Neutrophil (primary cell): Measurements from ENCODE around the gene MPZL2.

Experiments used
- H3K27ac ChIP-seq: fragments of 200-600 bp; sonication (generic); 2 replicates; pipeline ENCODE4 v1.5.1; 2016; ENCODE audit warnings: mild to moderate bottlenecking, moderate library complexity
- H3K27me3 ChIP-seq: fragments of 200-600 bp; sonication (generic); 2 replicates; pipeline ENCODE4 v1.6.0; 2016; ENCODE audit warnings: mild to moderate bottlenecking
- H3K36me3 ChIP-seq: fragments of 200-600 bp; sonication (generic); 2 replicates; pipeline ENCODE4 v1.5.1; 2017
- H3K4me1 ChIP-seq, 2 experiments: fragments of 200-600 bp in 1 of 2; sonication (generic) in 1 of 2; 1 replicate in 1 of 2; 2 replicates in 1 of 2; pipeline versions ENCODE4 v1.5.1 to v1.6.1; 2013 to 2016; ENCODE audit warnings: low read depth in 1 of 2, low read length in 1 of 2, mild to moderate bottlenecking in 1 of 2, moderate library complexity in 1 of 2; ENCODE audit not compliant: control insufficient read depth in 1 of 2, insufficient read depth in 1 of 2
- H3K4me3 ChIP-seq, 2 experiments: fragments of 200-600 bp in 1 of 2; sonication (generic) in 1 of 2; 1 replicate in 1 of 2; 2 replicates in 1 of 2; pipeline ENCODE4 v1.5.1; 2013 to 2016; ENCODE audit warnings: low read depth in 1 of 2, low read length in 1 of 2, mild to moderate bottlenecking in 1 of 2, moderate library complexity in 1 of 2
- H3K9me3 ChIP-seq: fragments of 200-600 bp; sonication (generic); 2 replicates; pipeline ENCODE4 v1.5.1; 2016
- TF ChIP-seq, protein P1 (sequence below): fragments of 200-600 bp; sonication (generic); IDR thresholded peaks from 2 replicates; pipeline ENCODE4 v1.5.1; 2016; ENCODE audit warnings: antibody characterized with exemption

Gene MPZL2

DNA sequence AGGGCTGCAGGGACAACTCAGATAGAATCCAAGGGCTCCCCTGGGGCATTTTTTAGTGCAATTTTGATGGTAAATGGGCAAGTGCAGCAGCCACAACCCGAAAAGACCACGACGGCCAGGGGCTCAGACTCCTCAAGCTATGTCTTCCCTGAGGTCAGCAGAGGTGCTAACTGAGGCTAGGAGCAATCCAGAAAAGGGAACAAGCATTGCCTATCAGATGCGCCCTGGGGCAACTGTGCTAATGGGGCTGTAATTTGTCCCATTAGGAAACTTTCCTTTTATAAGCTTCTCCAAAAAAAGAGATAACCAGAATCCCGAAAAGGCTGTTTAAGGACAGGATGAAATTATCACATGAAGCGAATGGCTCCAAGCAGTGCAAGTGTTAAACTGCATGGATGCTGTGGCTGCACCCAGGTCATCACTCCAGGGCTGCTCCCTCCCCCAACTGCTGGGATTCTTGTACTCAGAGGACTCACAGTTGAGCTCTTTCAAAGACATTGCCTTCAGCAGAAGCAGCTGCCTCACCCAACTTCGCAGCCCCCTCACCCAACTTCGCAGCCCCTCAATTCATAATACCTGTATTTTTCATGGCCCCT, 37.6 kb upstream of the MPZL2 start:
- Histone ChIP-seq H3K4me1 (no peaks in the 10 kb centered on the region), H3K27me3 (no peaks in the 10 kb centered on the region), H3K27ac (no peak overlapping the region), H3K36me3 (no peaks in the 10 kb centered on the region), H3K9me3 (no peaks in the 10 kb centered on the region), H3K4me3 (no peak overlapping the region)
- TF ChIP-seq, protein P1, sequence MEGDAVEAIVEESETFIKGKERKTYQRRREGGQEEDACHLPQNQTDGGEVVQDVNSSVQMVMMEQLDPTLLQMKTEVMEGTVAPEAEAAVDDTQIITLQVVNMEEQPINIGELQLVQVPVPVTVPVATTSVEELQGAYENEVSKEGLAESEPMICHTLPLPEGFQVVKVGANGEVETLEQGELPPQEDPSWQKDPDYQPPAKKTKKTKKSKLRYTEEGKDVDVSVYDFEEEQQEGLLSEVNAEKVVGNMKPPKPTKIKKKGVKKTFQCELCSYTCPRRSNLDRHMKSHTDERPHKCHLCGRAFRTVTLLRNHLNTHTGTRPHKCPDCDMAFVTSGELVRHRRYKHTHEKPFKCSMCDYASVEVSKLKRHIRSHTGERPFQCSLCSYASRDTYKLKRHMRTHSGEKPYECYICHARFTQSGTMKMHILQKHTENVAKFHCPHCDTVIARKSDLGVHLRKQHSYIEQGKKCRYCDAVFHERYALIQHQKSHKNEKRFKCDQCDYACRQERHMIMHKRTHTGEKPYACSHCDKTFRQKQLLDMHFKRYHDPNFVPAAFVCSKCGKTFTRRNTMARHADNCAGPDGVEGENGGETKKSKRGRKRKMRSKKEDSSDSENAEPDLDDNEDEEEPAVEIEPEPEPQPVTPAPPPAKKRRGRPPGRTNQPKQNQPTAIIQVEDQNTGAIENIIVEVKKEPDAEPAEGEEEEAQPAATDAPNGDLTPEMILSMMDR, result no peak

DNA sequence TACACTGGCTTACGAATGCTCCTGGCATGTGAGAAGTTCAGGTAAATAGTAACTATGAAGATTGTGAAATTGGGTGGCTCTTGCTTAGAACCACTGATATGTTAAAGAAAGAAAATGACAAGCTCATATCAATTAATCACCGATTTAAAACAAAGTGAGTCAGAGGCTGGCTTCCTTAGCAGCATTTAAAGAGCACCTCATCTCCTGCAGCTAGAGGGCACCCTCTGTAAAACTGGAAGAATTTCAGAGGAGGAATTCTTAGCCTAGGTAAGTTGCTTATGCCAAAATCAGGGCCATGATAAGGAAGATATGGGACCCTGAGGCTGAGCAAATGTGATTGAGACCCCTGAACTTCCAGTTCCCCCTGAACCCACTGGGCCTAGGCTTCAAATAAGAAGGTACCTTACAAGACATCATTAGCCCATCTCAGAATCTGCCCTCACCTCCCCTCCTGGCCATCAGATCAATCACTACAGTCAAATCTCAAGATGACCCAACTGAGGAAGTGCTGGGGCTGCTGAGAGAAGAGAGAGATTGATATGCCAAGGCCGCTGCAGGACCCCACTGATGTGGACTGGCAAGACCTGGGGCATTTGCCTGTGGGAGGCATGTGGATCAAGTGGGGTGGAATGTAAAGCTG, 31.8 kb upstream of the MPZL2 start:
- Histone ChIP-seq H3K27ac (no peak overlapping the region), H3K27me3 (peaks cover 6% of the 10 kb centered on the region)

DNA sequence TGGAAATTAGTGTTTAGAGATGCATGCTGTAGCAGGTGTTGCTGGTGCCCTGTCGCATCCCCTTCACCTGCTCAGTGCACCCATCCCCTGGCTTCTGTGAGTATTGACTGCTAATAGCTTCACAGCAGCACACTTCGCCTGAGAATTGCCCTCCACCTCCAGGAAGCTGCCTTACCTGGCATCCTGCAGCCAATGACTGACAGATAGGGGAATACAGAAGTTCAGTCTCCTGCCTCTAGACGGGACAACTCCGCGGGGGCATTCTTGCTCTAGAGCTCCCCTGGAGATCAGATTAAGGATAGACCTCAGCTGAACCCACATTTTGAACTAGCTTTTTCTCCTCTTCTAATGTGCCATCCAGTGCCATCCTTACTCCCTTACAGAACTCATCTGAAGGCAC, 31.1 kb upstream of the MPZL2 start:
- H3K27ac ChIP-seq, result no peak overlapping the region
- no peak overlapping the region for H3K4me3 ChIP-seq
- H3K9me3 ChIP-seq, result no peaks in the 10 kb centered on the region
- TF ChIP-seq, protein P1, result no peak
- H3K4me1 ChIP-seq, result peaks cover 15 to 18% of the 10 kb centered on the region in 2 experiments
- H3K27me3 ChIP-seq, result peaks cover 6% of the 10 kb centered on the region
- H3K36me3 ChIP-seq, result no peaks in the 10 kb centered on the region

More for the DNA sequence above, 31.8 kb upstream of the MPZL2 start:
- TF ChIP-seq, protein P1, result no peak
- Histone ChIP-seq H3K4me3 (no peak overlapping the region), H3K4me1 (peaks cover 14 to 15% of the 10 kb centered on the region in 2 experiments), H3K9me3 (no peaks in the 10 kb centered on the region), H3K36me3 (no peaks in the 10 kb centered on the region)

DNA sequence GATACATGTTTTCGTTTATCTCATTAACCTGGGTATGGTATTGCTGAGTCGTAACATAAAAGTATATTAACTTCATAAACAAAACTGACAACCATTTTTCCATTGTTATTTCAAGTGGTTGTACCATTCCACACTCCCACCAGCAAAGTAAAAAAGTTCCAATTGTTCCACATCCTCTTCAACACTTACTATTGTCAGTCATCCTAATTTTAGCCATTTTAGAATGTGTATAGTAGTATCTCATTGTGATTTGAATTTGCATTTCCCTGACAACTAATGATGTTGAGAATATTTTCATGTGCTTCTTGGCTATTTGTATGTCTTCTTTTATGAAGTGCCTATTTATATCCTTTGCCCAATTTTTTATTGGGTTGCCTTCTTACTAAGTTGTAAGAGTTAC, 30.0 kb upstream of the MPZL2 start:
- Histone ChIP-seq H3K27ac (no peak overlapping the region), H3K9me3 (no peaks in the 10 kb centered on the region), H3K36me3 (no peaks in the 10 kb centered on the region), H3K4me3 (no peak overlapping the region), H3K27me3 (peaks cover 6% of the 10 kb centered on the region), H3K4me1 (peaks cover 15 to 18% of the 10 kb centered on the region in 2 experiments)
- TF ChIP-seq, protein P1, result no peak

DNA sequence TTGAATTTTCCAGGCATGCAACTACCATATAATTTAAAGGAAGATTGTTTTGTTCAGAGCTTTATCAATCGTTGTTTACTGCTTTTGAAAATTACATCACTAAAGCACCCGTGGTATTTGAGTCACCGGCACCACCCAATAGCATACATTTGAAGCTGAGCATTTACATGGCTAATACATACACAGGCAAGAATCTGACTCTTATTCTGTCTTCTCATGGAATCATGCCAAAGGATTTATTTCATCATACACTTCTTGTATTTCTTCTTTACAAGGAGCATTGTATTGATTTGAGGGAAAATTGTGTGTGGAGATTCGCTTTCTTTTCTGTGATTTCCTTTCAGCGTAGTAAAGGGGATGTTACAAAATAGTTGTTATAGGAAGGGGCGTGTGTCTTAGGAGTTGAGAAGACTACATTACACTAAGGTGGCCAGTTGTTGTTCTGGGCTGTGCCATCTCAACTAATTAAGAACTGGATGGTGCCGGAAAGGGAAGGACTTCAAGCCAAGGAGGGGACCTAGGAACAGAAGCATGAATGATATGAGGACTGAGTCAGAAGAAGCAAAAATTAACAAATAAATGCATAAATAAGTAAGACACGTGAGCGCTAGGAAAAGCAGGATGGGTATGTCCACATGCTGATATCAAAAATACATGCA, 27.5 kb upstream of the MPZL2 start:
- peaks cover 15 to 18% of the 10 kb centered on the region in 2 experiments for H3K4me1 ChIP-seq
- H3K27ac ChIP-seq, result peak overlapping the region; percentile 57
- no peaks in the 10 kb centered on the region for H3K9me3 ChIP-seq
- no peaks in the 10 kb centered on the region for H3K36me3 ChIP-seq
- peaks cover 6% of the 10 kb centered on the region for H3K27me3 ChIP-seq
- TF ChIP-seq, protein P1, result no peak
- peak overlapping the region; percentile 1 to 19 for H3K4me3 ChIP-seq
